Endothelial cell of hepatic sinusoid (primary cell): ENCODE results near the gene SLC9B2.

Experiments used
- in situ Hi-C: cut with HindIII; loops from 2 replicates; pipeline ENCODE4 v1.10.0; 2017; ENCODE audit warnings: low sequenced_read_pairs

The SLC9B2 gene

DNA sequence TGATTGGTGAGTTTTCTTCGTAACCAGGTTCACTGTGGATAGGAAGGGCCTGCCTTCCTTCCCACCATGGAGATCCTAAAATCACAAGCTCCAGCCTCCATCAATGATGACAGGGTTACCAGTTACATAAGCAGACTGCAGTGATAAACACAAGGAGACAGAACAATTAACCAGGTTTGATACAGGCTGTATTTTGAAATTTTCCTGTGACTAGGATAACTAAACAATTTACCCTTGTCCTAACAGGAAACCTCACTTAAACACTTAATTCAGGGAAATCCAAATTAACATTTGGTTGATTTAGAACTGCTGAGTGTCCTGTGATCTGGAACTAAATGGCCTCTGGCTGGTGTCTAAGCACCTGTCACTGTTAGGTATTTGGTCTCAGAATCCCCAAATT, 3.1 kb upstream of the SLC9B2 start:
- in situ Hi-C loops: loop anchor here (5.0 kb wide), 1 partner anchor 57 kb away; no protein-coding TSS in a partner anchor

DNA sequence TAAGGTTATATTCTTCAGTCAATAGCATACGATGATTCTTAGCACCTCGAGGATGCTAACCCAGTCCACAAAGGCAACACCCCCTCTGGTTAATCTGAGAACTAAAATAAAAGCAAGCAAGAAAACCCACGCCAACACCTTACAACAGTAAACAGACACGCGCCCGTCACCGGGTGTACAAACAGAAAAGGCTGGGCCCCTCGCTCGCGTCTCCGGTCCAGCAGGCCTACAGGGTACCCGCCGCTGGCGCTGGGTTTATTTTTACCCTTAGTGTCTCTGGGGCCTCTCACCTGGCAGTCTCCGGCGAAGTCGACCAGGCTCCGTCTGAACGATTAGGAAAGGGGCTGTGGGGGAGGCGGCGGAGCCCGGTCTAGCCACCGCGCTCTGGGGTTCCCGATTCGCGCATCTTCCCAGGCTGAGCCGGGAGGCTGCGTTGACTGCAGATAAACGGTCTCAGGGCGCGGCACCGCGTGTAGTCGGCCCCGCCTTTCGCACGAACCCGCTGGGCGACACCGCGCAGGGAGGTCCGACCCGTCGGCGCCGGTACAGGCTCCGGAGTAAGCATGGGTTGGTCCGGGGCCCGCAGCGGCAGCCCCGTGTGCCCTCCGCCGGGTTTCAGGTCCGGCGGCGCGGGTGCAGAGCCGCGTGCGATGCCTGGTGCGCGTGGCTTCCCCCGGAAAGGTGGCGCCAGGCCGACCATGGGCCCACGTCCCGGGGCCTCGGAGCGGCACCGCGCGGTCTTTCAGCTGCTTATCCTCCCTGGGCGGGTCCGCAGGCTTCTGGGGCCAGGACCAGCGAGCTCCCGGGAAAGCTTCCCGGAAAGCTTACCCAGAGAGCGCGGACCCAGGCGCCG, 441 bp downstream of the SLC9B2 start:
- in situ Hi-C loops: loop anchor here (5.0 kb wide), 1 partner anchor 54 kb away; no protein-coding TSS in a partner anchor

DNA sequence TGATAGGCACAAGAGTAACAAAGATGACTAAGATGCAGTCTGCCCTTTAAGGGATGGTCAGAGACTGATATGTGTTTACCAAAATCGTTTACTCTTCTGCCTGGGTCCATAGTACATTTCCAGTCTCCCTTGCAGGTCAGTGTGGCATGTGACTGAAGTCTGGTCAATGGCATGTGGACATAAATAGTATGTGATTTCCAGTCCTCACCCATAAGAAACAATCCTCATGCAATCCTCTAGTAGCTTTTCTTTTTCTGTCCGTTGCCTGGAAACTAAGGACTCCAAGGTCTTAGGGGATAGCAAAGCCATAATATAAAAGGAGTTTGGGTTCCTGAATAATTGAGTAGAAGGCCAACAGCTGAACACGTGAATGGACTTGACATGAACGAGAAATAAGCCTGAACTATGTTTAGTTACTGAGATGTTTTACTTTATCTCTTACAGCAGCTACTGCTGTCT, 1.1 kb downstream of the SLC9B2 start:
- in situ Hi-C loops: loop anchor here (5.0 kb wide), 1 partner anchor 53 kb away; no protein-coding TSS in a partner anchor

DNA sequence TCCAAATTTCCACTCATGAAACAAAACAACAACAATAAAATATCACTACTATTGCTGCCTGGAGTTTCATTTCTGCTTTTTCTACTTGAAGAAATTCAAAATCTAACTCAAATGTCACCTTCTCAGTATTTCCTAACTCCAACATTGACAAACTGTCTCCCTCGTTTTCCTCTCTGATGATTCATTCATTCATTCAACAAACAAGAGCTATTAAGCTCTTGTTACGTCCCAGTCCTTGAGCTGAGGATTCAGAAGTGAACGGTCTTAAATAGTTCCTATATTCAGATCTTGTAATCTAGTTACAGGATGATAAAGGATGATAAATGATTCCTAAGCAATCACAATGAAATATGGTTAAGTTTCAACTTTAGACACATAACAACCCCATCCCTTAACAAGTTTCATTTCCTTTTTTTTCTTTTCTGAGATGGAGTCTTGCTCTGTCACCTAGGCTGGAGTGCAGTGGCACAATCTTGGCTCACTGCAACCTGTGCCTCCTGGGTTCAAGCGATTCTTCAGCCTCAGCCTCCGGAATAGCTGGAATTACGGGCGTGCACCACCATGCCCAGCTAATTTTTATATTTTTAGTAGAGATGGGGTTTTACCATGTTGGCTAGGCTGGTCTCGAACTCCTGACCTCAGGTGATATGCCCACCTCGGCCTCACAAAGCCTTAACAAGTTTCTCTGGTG, 1.7 kb downstream of the SLC9B2 start:
- in situ Hi-C loops: loop anchor here (5.0 kb wide), 1 partner anchor 53 kb away; no protein-coding TSS in a partner anchor

DNA sequence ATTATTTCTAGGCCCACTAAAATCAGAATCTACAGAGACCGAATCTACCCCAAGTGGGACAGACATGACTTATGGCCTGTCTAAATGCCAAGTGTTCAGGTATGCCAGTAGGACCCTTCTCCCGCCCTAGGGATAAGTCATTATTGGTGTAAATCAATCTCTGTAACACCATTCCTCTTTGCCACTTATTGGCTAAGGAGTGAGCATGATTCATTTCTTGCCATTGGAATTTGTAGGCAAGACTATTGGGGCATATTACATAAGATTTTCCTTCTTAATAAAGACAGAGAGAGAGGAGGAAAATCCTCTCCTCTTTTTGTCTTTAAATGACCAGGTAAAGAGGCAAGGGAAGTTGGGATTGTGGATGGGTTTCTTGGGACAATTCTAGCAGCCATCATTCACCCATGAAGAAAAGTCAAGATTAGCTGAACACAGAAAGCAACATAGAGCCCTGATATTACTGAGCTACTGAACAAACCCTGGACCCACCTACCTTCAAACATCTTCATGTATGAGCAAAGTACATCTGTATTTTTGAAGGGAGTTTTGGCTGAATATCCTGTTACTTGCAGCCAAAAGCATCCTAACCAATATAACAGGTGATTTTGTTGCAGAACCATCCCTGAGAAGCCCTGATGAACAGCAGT, 2.6 kb downstream of the SLC9B2 start:
- in situ Hi-C loops: no loop called here

DNA sequence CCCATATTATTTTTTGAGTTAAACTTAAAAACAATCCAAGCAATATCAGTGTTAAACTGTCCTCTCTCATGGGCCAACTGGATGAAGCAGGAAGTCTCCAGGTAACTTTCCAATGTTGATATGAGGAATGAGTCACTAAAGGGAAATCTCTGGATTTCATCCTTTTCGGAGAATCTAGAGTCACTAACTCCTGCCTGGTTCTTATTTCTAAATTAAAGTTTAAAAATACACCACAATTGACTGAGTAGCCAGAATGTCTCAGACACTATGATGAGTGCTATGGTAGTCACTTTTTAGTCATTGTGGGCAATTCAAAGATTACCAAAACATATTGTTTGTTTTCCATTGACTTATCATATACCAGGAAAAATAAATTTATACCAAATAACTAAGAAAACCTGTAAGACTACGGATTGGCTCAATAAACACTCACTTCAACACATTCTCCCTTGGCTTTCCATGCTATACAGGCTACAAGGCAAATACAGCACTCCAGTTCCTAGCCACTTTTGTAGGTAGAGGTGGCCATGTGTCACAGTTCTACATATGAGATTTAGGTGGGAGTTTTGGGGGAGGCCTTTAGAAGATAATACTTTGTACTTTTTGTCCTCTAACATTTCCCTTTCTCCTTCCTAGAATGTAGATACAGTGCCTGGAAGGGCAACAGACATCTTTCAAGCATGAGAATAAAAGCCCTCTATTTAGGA, 8.6 kb downstream of the SLC9B2 start:
- in situ Hi-C loops: no loop called here

DNA sequence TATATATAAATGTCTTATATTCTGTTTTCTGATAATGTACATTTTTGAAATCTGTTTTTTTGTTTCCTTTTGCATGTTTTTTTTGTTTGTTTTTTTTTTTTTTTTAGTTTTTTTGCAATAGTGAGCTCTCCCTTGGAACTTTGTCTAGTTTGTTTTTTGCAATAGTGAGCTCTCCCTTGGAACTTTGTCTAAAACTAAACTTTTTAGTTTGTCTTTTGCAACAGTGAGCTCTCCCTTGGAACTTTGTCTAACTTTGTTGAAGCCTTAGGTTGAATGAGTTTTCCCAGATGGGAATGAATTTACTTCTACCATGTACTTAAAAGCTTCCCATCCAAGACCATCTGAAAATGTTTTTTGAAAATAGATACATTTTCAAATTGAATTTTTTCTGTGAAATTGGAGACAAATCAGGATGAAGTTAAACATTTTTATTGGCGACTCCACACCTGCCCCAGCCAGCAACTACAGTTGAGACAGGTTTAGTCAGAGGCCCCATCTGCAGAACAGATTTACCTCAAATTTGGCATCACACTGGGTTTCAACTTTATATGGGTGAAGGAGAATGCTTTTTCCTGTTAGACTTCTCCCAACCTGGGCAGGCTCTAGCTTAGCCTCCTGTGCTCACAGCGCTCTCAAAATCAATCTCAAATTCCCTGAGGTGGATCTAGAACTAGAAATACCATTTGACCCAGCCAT, 16.0 kb downstream of the SLC9B2 start:
- in situ Hi-C loops: no loop called here

DNA sequence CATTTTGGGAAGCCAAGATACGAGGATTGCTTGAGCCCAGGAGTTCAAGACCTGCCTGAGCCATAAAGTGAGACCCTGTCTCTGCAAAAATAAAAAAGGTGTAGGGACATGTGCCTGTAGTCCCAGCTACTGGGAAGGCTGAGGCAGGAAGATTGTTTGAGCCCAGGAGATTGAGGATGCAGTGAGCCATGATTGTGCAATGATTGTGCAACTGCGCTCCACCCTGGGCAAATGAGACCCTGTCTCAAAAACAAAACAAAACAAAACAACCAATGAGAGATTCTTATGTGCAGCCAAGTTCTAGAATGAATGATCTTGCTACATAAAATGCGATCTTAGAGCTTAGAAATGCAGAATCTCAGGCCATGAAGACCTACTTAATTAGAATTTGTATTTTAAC, 22.5 kb downstream of the SLC9B2 start:
- in situ Hi-C loops: no loop called here

DNA sequence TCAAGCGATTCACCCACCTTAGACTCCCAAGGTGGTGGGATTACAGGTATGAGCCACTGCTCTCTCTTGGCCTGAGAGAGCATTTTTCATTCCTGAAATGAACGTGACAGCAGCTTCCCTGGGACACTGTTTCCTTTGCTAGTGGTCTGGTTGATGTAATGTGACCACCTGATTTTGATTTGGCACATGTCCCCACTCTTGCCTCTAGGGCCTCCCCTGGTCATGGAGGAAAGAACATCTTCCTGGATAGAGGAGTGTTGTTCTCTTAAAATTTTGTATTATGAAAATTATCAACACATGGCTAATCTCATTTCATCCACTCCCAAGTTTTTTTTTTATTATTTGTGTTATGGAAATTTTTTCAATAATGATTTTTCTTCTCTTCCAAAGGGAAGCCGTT, 23.8 kb downstream of the SLC9B2 start:
- in situ Hi-C loops: no loop called here

DNA sequence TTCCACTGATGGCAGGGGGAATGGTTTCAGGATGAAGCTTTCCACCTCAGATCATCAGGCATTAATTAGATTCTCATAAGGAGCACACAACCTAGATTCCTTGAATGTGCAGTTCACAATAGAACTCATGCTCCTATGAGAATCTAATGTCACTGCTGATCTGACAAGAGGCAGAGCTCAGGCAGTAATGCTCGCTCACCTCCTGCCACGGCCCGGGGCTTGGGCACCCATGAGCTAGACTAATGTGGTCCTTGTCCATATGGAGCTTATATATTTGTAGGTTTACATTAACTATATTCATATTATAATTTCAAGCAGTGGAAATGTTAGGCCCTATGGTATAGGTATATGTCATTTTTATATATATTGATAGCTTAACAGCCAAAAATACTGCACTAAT, 24.4 kb downstream of the SLC9B2 start:
- in situ Hi-C loops: no loop called here

DNA sequence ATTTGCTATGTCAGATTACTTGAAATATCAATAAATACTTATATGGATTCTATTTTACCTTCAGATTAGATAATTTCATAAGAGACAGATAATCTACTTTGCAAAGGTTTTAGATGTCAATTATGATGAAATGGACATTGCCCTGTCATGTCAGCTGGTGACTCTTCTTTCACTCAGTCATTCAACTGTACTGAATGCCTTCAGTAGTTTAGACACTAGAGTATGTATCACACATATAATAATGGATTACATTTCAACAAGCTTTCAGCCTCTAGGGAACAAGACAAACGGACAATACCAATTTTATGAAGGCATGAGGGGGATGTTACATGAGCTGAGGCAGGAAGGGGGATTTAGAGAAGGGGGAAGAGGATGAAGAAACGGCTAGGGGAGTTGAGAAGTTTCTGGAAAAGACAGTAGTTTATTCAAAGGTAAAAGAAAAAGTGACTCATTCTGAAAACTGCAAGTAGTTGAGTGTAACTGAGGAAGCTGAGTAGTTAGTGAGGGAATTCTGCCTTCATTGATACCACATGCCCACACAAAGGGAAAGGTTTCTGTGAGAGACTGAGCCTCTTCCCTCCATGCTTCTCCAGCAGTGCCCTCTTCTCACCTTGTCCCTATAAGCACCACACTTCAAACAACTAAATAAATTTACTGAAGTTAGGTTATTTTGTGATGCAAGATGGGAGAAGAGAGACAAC, 25.7 kb downstream of the SLC9B2 start:
- in situ Hi-C loops: no loop called here

DNA sequence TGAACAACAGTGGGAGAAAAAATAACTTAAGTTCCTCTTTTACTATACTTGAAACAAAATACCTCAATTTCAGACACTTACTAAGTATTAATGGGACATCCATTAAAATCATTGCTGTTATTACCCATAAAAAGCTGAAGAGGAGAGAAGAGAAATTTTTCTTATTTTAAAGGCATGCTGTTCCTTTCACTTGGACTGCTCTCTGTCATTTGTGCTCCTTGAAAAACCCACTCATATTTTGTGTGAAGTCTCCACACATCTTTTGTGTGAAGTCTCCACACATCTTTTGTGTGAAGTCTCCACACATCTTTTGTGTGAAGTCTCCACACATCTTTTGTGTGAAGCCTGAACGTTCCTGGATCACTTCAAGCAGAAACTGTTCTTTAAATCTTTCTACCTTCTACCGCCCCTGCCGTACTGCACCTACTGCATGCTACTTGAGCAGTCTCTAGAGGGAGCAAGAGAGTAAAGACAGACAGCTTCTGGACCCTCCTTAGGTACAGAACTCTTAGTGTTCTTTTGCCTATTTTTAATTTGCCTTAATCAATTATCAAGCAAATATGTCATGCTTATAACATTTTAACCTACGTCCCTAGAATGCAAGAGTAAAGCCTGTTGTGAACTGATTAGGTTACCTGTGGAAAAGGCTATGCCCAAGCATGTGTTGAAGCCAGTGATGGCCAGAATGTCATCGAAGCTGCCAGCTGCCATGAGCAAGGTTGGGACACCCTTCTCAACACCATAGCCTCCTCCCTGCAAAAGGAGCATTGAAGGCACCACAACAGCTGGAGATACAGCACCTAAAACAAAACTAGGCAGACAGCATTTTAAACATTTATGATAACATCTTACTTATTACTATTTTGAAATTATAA, 29.9 kb downstream of the SLC9B2 start:
- in situ Hi-C loops: no loop called here

DNA sequence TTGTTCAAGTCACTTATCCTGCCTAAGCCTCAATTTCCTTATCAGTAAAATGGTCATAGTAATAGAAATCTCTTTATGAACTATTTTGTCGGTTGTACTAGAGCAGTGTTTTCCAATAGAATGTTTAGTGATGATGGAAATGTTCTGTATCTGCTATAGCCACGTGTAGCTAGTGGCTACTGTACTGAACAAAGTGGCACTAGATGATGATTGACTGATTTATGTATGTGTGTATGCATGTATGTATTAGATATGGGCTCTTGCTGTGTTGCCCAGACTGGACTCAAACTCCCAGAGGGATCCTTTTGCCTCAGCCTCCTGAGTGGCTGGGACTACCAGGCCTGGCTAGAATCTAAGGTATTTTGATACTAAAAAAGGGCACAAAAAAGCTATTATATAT, 32.4 kb downstream of the SLC9B2 start:
- in situ Hi-C loops: no loop called here

DNA sequence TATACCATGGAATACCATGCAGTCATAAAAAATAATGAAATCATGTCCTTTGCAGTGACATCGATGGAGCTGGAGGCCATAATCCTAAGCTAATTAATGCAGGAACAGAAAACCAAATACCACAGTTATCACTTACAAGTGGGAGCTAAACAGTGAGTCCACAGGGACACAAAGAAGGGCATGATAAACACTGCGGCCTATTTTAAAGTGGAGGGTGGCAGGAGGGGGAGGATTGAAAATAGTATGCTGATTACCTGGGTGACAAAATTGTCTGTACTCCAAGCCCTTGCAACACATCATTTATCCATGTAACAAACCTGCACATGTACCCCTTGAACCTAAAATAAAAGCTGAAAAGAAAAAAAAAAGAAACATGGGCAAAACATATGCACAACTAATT, 40.4 kb downstream of the SLC9B2 start:
- in situ Hi-C loops: no loop called here

DNA sequence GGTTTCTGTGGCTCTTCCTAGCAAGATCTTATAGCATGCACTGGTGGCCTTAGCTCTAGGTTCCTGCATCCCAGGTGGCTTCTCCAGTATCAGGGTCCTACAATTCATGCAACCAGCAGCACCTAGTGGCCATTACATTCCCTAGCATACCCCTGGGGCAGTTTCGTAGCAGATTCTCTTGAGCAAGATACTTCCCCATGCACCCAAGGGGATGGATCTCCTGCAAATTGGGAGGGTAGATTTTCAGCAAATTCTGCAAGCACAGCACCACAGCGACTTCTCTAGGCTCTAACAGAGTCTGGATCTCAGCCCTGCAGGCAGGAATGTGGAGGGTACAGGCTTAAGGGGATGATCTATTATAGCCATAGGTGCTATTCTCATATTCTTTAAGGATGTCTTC, 44.0 kb downstream of the SLC9B2 start:
- in situ Hi-C loops: no loop called here

DNA sequence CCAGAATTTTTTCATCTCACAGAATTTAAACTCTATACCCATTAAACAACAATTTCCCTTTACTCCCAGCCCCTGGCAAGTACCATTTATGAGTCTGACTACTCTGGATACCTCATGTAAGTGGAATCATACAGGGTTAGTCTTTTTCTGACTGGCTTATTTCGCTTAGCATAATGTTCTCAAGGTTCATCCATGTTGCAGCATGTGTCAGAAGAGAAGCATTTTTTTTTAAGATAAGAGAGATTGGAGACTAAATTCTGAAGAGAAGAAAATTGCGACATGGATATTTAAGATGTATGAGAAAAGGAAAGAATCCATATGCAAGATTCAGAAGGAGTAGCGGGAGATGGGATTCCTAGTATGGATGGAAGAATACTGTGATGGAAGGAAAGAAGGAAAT, 45.8 kb downstream of the SLC9B2 start:
- in situ Hi-C loops: no loop called here

DNA sequence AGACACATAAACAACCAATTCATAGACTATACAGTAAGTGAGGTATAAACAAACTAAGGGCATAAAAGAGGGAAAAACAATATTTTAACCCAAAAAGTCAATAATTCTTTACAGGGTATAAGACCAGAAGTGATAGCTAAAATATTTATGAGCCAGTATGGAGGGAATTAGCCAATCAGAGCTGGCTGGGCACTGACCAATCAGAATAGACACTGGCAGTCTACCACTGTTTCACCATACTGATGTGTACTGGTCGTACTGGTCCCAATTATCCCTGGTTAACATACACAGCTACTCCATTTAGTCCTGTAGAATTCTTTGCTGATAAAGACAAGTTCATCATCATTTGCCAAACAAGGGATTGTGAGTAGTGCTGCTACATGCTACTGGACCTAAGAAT, 47.3 kb downstream of the SLC9B2 start:
- in situ Hi-C loops: no loop called here

DNA sequence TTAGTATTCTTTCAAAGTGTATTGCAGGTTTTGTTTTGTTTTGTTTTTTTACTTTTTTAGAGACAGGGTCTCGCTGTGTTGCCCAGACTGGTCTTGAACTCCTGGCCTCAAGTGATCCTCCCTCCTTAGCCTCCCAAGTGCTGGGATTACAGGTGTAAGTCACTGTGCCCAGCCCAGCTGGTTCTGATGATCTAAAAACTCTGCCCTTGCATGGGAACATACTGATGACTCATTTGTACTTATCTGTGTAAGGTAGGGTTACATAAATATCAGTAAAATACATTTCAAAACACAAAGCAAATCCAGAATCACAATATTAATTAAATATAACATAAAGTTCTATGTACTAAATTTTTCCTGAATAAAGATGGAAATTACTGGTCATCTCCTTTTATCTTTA, 49.7 kb downstream of the SLC9B2 start:
- in situ Hi-C loops: no loop called here

DNA sequence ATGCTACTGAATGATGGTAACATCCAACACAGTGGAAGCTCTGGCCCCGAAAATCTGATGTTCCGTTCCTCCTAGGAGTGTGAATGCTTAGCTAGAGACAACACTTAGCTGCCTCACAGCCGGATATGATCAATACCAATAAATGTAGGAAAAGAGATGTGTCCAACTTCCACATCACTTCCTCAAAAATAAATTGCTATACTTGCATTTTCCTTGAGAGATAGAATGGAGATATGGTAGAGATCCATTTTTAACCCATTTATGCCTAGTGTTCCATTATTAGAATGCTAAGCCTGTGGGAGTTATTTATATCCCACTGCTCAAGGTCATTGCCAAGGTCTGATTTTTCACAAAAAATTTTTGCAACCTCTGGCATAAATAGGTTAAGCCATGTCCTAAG, 51.6 kb downstream of the SLC9B2 start:
- in situ Hi-C loops: loop anchor here (5.0 to 25.0 kb wide), 2 partner anchors 52 to 413 kb away; partner anchors contain the start of gene SLC9B2
